ENCODE measurements around the gene ATF6. TPM values are rescaled to one million over a fixed set of nuclear protein-coding genes. Genes with fewer than 3 reads are reported as not detected.

Gene ATF6
- total and polyA plus RNA-seq, 2 of the 8 experiments (the other 6 are each of a cell fraction or from before 2014, with no cell fraction given): 4.6 to 10.0 TPM

DNA sequence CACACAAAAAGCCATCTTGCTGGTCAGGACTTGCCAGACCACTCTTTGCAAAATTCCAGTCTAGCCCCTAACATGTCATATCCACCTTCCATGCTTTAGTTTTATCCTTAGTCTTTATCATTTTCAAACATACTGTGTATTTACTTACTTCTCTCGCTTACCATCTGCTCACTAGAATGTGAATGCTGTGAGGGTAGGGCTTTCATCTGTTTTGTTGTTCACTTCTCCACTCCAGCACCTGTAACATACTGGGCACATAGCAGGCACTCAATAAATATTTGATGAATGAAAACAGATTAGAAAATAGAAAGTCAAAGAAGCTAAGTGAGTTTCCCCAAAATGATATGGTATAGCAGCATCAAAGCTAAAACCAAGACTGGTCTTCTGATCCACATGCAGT lies 177.6 kb downstream of the ATF6 start (continued):
- TF ChIP-seq, protein P1, sequence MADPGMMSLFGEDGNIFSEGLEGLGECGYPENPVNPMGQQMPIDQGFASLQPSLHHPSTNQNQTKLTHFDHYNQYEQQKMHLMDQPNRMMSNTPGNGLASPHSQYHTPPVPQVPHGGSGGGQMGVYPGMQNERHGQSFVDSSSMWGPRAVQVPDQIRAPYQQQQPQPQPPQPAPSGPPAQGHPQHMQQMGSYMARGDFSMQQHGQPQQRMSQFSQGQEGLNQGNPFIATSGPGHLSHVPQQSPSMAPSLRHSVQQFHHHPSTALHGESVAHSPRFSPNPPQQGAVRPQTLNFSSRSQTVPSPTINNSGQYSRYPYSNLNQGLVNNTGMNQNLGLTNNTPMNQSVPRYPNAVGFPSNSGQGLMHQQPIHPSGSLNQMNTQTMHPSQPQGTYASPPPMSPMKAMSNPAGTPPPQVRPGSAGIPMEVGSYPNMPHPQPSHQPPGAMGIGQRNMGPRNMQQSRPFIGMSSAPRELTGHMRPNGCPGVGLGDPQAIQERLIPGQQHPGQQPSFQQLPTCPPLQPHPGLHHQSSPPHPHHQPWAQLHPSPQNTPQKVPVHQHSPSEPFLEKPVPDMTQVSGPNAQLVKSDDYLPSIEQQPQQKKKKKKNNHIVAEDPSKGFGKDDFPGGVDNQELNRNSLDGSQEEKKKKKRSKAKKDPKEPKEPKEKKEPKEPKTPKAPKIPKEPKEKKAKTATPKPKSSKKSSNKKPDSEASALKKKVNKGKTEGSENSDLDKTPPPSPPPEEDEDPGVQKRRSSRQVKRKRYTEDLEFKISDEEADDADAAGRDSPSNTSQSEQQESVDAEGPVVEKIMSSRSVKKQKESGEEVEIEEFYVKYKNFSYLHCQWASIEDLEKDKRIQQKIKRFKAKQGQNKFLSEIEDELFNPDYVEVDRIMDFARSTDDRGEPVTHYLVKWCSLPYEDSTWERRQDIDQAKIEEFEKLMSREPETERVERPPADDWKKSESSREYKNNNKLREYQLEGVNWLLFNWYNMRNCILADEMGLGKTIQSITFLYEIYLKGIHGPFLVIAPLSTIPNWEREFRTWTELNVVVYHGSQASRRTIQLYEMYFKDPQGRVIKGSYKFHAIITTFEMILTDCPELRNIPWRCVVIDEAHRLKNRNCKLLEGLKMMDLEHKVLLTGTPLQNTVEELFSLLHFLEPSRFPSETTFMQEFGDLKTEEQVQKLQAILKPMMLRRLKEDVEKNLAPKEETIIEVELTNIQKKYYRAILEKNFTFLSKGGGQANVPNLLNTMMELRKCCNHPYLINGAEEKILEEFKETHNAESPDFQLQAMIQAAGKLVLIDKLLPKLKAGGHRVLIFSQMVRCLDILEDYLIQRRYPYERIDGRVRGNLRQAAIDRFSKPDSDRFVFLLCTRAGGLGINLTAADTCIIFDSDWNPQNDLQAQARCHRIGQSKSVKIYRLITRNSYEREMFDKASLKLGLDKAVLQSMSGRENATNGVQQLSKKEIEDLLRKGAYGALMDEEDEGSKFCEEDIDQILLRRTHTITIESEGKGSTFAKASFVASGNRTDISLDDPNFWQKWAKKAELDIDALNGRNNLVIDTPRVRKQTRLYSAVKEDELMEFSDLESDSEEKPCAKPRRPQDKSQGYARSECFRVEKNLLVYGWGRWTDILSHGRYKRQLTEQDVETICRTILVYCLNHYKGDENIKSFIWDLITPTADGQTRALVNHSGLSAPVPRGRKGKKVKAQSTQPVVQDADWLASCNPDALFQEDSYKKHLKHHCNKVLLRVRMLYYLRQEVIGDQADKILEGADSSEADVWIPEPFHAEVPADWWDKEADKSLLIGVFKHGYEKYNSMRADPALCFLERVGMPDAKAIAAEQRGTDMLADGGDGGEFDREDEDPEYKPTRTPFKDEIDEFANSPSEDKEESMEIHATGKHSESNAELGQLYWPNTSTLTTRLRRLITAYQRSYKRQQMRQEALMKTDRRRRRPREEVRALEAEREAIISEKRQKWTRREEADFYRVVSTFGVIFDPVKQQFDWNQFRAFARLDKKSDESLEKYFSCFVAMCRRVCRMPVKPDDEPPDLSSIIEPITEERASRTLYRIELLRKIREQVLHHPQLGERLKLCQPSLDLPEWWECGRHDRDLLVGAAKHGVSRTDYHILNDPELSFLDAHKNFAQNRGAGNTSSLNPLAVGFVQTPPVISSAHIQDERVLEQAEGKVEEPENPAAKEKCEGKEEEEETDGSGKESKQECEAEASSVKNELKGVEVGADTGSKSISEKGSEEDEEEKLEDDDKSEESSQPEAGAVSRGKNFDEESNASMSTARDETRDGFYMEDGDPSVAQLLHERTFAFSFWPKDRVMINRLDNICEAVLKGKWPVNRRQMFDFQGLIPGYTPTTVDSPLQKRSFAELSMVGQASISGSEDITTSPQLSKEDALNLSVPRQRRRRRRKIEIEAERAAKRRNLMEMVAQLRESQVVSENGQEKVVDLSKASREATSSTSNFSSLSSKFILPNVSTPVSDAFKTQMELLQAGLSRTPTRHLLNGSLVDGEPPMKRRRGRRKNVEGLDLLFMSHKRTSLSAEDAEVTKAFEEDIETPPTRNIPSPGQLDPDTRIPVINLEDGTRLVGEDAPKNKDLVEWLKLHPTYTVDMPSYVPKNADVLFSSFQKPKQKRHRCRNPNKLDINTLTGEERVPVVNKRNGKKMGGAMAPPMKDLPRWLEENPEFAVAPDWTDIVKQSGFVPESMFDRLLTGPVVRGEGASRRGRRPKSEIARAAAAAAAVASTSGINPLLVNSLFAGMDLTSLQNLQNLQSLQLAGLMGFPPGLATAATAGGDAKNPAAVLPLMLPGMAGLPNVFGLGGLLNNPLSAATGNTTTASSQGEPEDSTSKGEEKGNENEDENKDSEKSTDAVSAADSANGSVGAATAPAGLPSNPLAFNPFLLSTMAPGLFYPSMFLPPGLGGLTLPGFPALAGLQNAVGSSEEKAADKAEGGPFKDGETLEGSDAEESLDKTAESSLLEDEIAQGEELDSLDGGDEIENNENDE (IDR thresholded peaks at IDR 0.05; ENCODE audit: insufficient replicate concordance, low read length): no peak
- TF ChIP-seq POU5F1 (IDR thresholded peaks at IDR 0.05; ENCODE audit: low read depth, low read length) (no peak), TCF12 (IDR thresholded peaks at IDR 0.05; ENCODE audit: low read depth, low read length) (no peak), RXRA (IDR thresholded peaks at IDR 0.05; ENCODE audit: insufficient read depth, low read depth, low read length) (no peak), RNF2 (IDR thresholded peaks at IDR 0.05; ENCODE audit: borderline replicate concordance, low read depth, low read length, missing control alignments, poor library complexity, severe bottlenecking) (no peak)

Measured in H1 (cell line).